H9 (cell line): Measurements from ENCODE around the gene SORCS2. TPM values are rescaled to one million over a fixed set of nuclear protein-coding genes. Genes with fewer than 3 reads are reported as not detected.

Experiments used
- DNase-seq: peaks from one replicate; pipeline ENCODE4 v3.0.0-alpha.2; 2017
- H2AFZ ChIP-seq: one replicate; pipeline ENCODE4 v1.6.1; 2013; ENCODE audit warnings: mild to moderate bottlenecking, low read length, control low read depth, moderate library complexity
- H2AK5ac ChIP-seq: 2 replicates; pipeline ENCODE4 v1.6.1; 2013; ENCODE audit warnings: low read length, control low read depth, mixed read lengths; ENCODE audit not compliant: insufficient read length
- H2BK120ac ChIP-seq: one replicate; pipeline ENCODE4 v1.6.1; 2013; ENCODE audit warnings: low read depth, mild to moderate bottlenecking, low read length, control low read depth, inconsistent platforms; ENCODE audit not compliant: poor library complexity, severe bottlenecking
- H2BK12ac ChIP-seq: 2 replicates; pipeline ENCODE4 v1.6.1; 2013; ENCODE audit warnings: low read length, control low read depth, mixed read lengths, low read depth; ENCODE audit not compliant: insufficient read length
- H2BK15ac ChIP-seq: 2 replicates; pipeline ENCODE4 v1.6.1; 2013; ENCODE audit warnings: low read depth, low read length, control low read depth
- H2BK20ac ChIP-seq: one replicate; pipeline ENCODE4 v1.6.1; 2013; ENCODE audit warnings: low read depth, mild to moderate bottlenecking, low read length, control low read depth, inconsistent platforms; ENCODE audit not compliant: poor library complexity, severe bottlenecking
- H2BK5ac ChIP-seq: 2 replicates; pipeline ENCODE4 v1.6.1; 2013; ENCODE audit warnings: low read length, control low read depth, mixed read lengths; ENCODE audit not compliant: insufficient read length
- H3K14ac ChIP-seq: 2 replicates; pipeline ENCODE4 v1.6.1; 2013; ENCODE audit warnings: low read length, control low read depth; ENCODE audit not compliant: insufficient read depth
- H3K18ac ChIP-seq: 2 replicates; pipeline ENCODE4 v1.6.1; 2013; ENCODE audit warnings: low read depth, mild to moderate bottlenecking, mixed read lengths, low read length, control low read depth; ENCODE audit not compliant: insufficient read length
- H3K23ac ChIP-seq: 2 replicates; pipeline ENCODE4 v1.6.1; 2013; ENCODE audit warnings: low read length, control low read depth, mixed read lengths, low read depth; ENCODE audit not compliant: insufficient read length
- H3K23me2 ChIP-seq: 2 replicates; pipeline ENCODE4 v1.6.1; 2013; ENCODE audit warnings: low read depth, mild to moderate bottlenecking, mixed read lengths, low read length, control low read depth; ENCODE audit not compliant: insufficient read length, poor library complexity, severe bottlenecking
- H3K27ac ChIP-seq: 2 replicates; pipeline ENCODE4 v1.5.1; 2013; ENCODE audit warnings: low read length, control low read depth, mixed read lengths, low read depth; ENCODE audit not compliant: insufficient read length
- H3K27me3 ChIP-seq: 2 replicates; pipeline ENCODE4 v1.6.1; 2013; ENCODE audit warnings: low read length, control low read depth, inconsistent platforms; ENCODE audit not compliant: insufficient read depth
- H3K4ac ChIP-seq: 2 replicates; pipeline ENCODE4 v1.6.1; 2013; ENCODE audit warnings: low read depth, mild to moderate bottlenecking, control low read depth, inconsistent platforms, low read length, moderate library complexity
- H3K4me1 ChIP-seq: 2 replicates; pipeline ENCODE4 v1.6.1; 2013; ENCODE audit warnings: low read length, control low read depth, inconsistent platforms; ENCODE audit not compliant: insufficient read depth
- H3K4me2 ChIP-seq: 2 replicates; pipeline ENCODE4 v1.6.1; 2013; ENCODE audit warnings: low read length, control low read depth, mixed read lengths; ENCODE audit not compliant: insufficient read length, insufficient read depth
- H3K56ac ChIP-seq: 2 replicates; pipeline ENCODE4 v1.6.1; 2013; ENCODE audit warnings: low read depth, mild to moderate bottlenecking, mixed read lengths, low read length, control low read depth; ENCODE audit not compliant: insufficient read length
- H3K79me1 ChIP-seq: 2 replicates; pipeline ENCODE4 v1.6.1; 2013; ENCODE audit warnings: low read depth, mild to moderate bottlenecking, moderate library complexity, low read length, control low read depth, inconsistent platforms; ENCODE audit not compliant: insufficient read depth, poor library complexity, severe bottlenecking
- H3K79me2 ChIP-seq: 2 replicates; pipeline ENCODE4 v1.6.1; 2013; ENCODE audit warnings: low read length, control low read depth, inconsistent platforms; ENCODE audit not compliant: insufficient read depth
- H3K9ac ChIP-seq: 2 replicates; pipeline ENCODE4 v1.6.1; 2013; ENCODE audit warnings: low read length, control low read depth, mixed read lengths; ENCODE audit not compliant: insufficient read length; ENCODE audit errors: extremely low read depth
- H3K9me3 ChIP-seq: one replicate; pipeline ENCODE4 v1.6.1; 2013; ENCODE audit warnings: low read depth, low read length, inconsistent platforms; ENCODE audit not compliant: control insufficient read depth
- H3T11ph ChIP-seq: one replicate; pipeline ENCODE4 v1.6.1; 2013; ENCODE audit warnings: mild to moderate bottlenecking, low read length, control low read depth, inconsistent platforms
- H4K20me1 ChIP-seq: one replicate; pipeline ENCODE4 v1.6.1; 2013; ENCODE audit not compliant: control insufficient read depth, insufficient read length, insufficient read depth
- H4K5ac ChIP-seq: 2 replicates; pipeline ENCODE4 v1.6.1; 2013; ENCODE audit warnings: low read depth, mild to moderate bottlenecking, mixed read lengths, low read length, control low read depth; ENCODE audit not compliant: insufficient read length
- H4K8ac ChIP-seq: replicated peaks from 2 replicates; pipeline ENCODE4 v1.6.1; 2013; ENCODE audit warnings: low read length, control low read depth, mixed read lengths, low read depth; ENCODE audit not compliant: insufficient read length
- H4K91ac ChIP-seq: 2 replicates; pipeline ENCODE4 v1.6.1; 2013; ENCODE audit warnings: low read depth, mild to moderate bottlenecking, moderate library complexity, mixed read lengths, low read length, control low read depth; ENCODE audit not compliant: insufficient read length
- H3K27ac Mint-ChIP-seq, 3 experiments: 2 replicates in 2 of 3; 3 replicates in 1 of 3; pipeline ENCODE4 v1.8.0; 2020 to 2021; ENCODE audit warnings: mixed read lengths in 3 of 3, mild to moderate bottlenecking in 1 of 3, moderate library complexity in 1 of 3
- H3K27me3 Mint-ChIP-seq: 2 replicates; pipeline ENCODE4 v1.8.0; 2021; ENCODE audit warnings: low read depth, mild to moderate bottlenecking, moderate library complexity, mixed read lengths
- H3K36me3 Mint-ChIP-seq, 3 experiments: 2 replicates in 2 of 3; 3 replicates in 1 of 3; pipeline ENCODE4 v1.8.0; 2020 to 2021; ENCODE audit warnings: low read depth in 3 of 3, mixed read lengths in 3 of 3; ENCODE audit not compliant: insufficient read depth in 1 of 3
- H3K4me1 Mint-ChIP-seq, 2 experiments: 2 replicates each; pipeline ENCODE4 v1.8.0; 2020; ENCODE audit warnings: mixed read lengths in 2 of 2
- H3K4me3 Mint-ChIP-seq, 2 experiments: 2 replicates in 1 of 2; 3 replicates in 1 of 2; pipeline ENCODE4 v1.8.0; 2020 to 2021; ENCODE audit warnings: mild to moderate bottlenecking in 2 of 2, mixed read lengths in 2 of 2, moderate library complexity in 1 of 2
- H3K9me3 Mint-ChIP-seq, 2 experiments: 2 replicates in 1 of 2; 3 replicates in 1 of 2; pipeline ENCODE4 v1.8.0; 2020; ENCODE audit warnings: mild to moderate bottlenecking in 2 of 2, mixed read lengths in 2 of 2, moderate library complexity in 1 of 2
- CTCF ChIP-seq: fragments of 200-600 bp; sonication (generic); conservative IDR thresholded peaks from 3 replicates; pipeline ENCODE4 v1.8.0; 2021; ENCODE audit warnings: antibody characterized with exemption, mild to moderate bottlenecking
- WGBS: extraction: QIAGEN DNeasy Blood & Tissue Kit; methylation state at CpG from one replicate; pipeline ENCODE4 v1.1.7; 2013; ENCODE audit warnings: missing lambda C conversion rate, low lambda C conversion rate, mixed read lengths; ENCODE audit not compliant: insufficient read length; ENCODE audit errors: extremely low coverage; 5-methylcytosine and 5-hydroxymethylcytosine counted together
- total RNA-seq: library from RNA; stranded (reverse); gene quantifications from 2 replicates; pipeline ENCODE4 v1.2.1, GENCODE V29; 2021

The SORCS2 gene
- total RNA-seq, 1 experiment from 2014 or later: 0.57 TPM

GRCh38 chr4:7309181-7309580, 116.8 kb downstream of the SORCS2 start:
- H4K5ac ChIP-seq: no peak overlapping the region

More at GRCh38 chr4:7309181-7309580, 116.8 kb downstream of the SORCS2 start:
- no peak overlapping the region for H3K4ac ChIP-seq
- H3K27me3 ChIP-seq: no peaks in the 10 kb centered on the region
- no peak overlapping the region for H3K4me3 Mint-ChIP-seq
- peak overlapping the region in 1 of 3 experiments; percentile 62; a peak in 1 of 7 replicates for H3K27ac Mint-ChIP-seq
- no peak overlapping the region for H3K23ac ChIP-seq
- H2BK12ac ChIP-seq: no peak overlapping the region
- H2BK20ac ChIP-seq: no peak overlapping the region
- no peak overlapping the region for H3K9ac ChIP-seq
- no peak overlapping the region for H3K4me2 ChIP-seq
- H3K9me3 Mint-ChIP-seq: no peaks in the 10 kb centered on the region
- no peak overlapping the region for H2AFZ ChIP-seq
- no peak overlapping the region for H3K56ac ChIP-seq
- no peak overlapping the region for H4K8ac ChIP-seq
- no peak overlapping the region for H3K27ac ChIP-seq
- no peak overlapping the region for H2AK5ac ChIP-seq
- H3K9me3 ChIP-seq: no peaks in the 10 kb centered on the region
- H3K14ac ChIP-seq: no peak overlapping the region
- no peaks in the 10 kb centered on the region for H3K79me2 ChIP-seq
- no peak for TF ChIP-seq CTCF
- H2BK5ac ChIP-seq: no peak overlapping the region
- H3K79me1 ChIP-seq: no peaks in the 10 kb centered on the region
- H4K20me1 ChIP-seq: no peaks in the 10 kb centered on the region
- H3K27me3 Mint-ChIP-seq: no peaks in the 10 kb centered on the region; the same call in 1 of the 2 replicates
- no peak overlapping the region for H3T11ph ChIP-seq
- whole genome bisulfite sequencing: no CpG with 5 or more reads among the region's 13 CpGs
- H3K18ac ChIP-seq: no peak overlapping the region
- H2BK120ac ChIP-seq: no peak overlapping the region
- no peak for DNase-seq
- no peaks in the 10 kb centered on the region for H3K23me2 ChIP-seq
- H4K91ac ChIP-seq: no peak overlapping the region
- no peak overlapping the region for H2BK15ac ChIP-seq
- peaks cover 20 to 29% of the 10 kb centered on the region in 2 experiments for H3K4me1 Mint-ChIP-seq
- peaks cover 6% of the 10 kb centered on the region; the same call in 1 of the 2 replicates for H3K4me1 ChIP-seq
- no peaks in the 10 kb centered on the region for H3K36me3 Mint-ChIP-seq
